HepG2 (cell line): ENCODE measurements around the gene VAMP8. TPM values are rescaled to one million over a fixed set of nuclear protein-coding genes. Genes with fewer than 3 reads are reported as not detected.

Experiments
- NPAS2 ChIP-seq: sonication (generic); formaldehyde crosslinking; IDR thresholded peaks from 2 replicates; pipeline ENCODE4 v1.8.0; 2022; ENCODE audit warnings: mild to moderate bottlenecking, missing genetic modification reagents, borderline replicate concordance
- RBM22 ChIP-seq: fragments of 200-400 bp; formaldehyde crosslinking; optimal IDR thresholded peaks from 2 replicates; pipeline ENCODE3; 2017; ENCODE audit warnings: mild to moderate bottlenecking, low read length, moderate library complexity
- SRSF1 ChIP-seq: fragments of 200-400 bp; formaldehyde crosslinking; optimal IDR thresholded peaks from 2 replicates; pipeline ENCODE3; 2017; ENCODE audit warnings: mild to moderate bottlenecking, low read depth, low read length, moderate library complexity
- ZMYM3 ChIP-seq: sonication (generic); formaldehyde crosslinking; IDR thresholded peaks from 2 replicates; pipeline ENCODE4 v1.5.1; 2020; ENCODE audit warnings: mild to moderate bottlenecking, missing genetic modification reagents
- ZNF33B ChIP-seq: sonication (generic); formaldehyde crosslinking; IDR thresholded peaks from 2 replicates; pipeline ENCODE4 v1.5.1; 2020; ENCODE audit warnings: mild to moderate bottlenecking, missing genetic modification reagents
- ZNF605 ChIP-seq: sonication (generic); formaldehyde crosslinking; IDR thresholded peaks from 2 replicates; pipeline ENCODE4 v1.8.0; 2022; ENCODE audit warnings: mild to moderate bottlenecking, missing genetic modification reagents
- ZNF609 ChIP-seq: sonication (generic); formaldehyde crosslinking; IDR thresholded peaks from 2 replicates; pipeline ENCODE4 v1.4.0; 2020; ENCODE audit warnings: mild to moderate bottlenecking, missing genetic modification reagents, borderline replicate concordance
- polyA plus RNA-seq, 8 experiments: library from polyadenylated mRNA; depleted of rRNA in 3 of 8; stranded (reverse) in 7 of 8; unstranded in 1 of 8; fragments of >200 nt; fragmentation: Illumina TruSeq in 4 of 8; extraction: Trizol in 4 of 8; gene quantifications; 2 replicates each; pipeline versions ENCODE4 v1.2.1 to v1.2.3, GENCODE V29; 2011 to 2016; ENCODE audit warnings: low read depth in 4 of 8, missing spikeins in 1 of 8, mixed read lengths in 1 of 8; ENCODE audit not compliant: insufficient read depth in 1 of 8
- total RNA-seq, 5 experiments: library from RNA; depleted of rRNA; stranded (reverse); fragments of >200 nt; fragmentation: Illumina TruSeq; extraction: Trizol; gene quantifications; 2 replicates each; pipeline ENCODE4 v1.2.3, GENCODE V29; 2016; ENCODE audit warnings: low read depth in 1 of 5
- TF ChIP-seq, protein P1 (sequence below): sonication (generic); formaldehyde crosslinking; IDR thresholded peaks from 2 replicates; pipeline ENCODE4 v1.5.1; 2020; ENCODE audit warnings: mild to moderate bottlenecking, missing genetic modification reagents, moderate library complexity
- TF ChIP-seq, protein P2 (sequence below): sonication (generic); formaldehyde crosslinking; IDR thresholded peaks from 2 replicates; pipeline ENCODE4 v1.5.0; 2020; ENCODE audit warnings: mild to moderate bottlenecking, missing genetic modification reagents, borderline replicate concordance
- TF ChIP-seq, protein P3 (sequence below): sonication (generic); formaldehyde crosslinking; IDR thresholded peaks from 2 replicates; pipeline ENCODE4 v1.4.0; 2020; ENCODE audit warnings: missing genetic modification reagents

VAMP8 gene
- total and polyA plus RNA-seq, 2 of the 13 experiments (the other 11 are each of a cell fraction or from before 2014, with no cell fraction given), result 83.3 to 157 TPM

DNA sequence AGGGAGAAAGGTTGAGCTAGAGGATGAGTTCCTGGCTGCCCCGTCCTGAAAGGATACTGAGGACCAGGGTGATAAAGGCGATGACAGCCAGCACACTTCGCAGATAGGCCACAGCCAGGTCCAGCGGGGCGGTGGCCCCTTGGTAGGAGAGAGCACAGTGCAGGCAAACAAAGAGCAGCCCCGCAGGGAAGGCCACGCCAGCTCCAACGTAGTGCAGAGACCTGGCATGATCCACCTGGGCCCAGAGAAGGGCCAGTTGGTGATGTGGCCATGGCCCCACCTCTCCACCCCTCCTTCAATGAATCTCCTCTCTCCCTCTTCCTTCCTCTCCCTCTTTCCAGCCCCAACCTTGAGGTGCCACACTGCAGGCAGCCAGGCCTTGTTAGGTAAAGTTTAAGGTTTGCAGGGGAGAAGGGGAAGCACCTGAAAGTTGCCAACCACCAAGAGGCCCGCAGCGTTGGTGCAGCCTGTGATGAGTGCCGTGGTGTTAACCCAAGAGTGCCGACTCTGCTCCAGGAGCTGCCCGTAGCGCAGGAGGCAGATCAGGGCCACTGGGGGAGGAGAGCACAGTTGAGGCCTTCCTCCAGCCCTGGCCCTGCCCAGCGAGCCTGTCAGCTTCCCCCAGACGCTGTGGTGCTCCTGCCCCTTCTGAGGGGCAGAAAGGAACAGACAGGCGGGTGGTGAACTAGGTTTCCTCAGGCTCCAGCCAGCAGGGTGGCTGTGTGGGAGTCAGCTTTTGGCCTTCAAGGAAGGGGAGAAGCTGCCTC lies 22.3 kb downstream of the VAMP8 start (continued):
- TF ChIP-seq ZNF609 (CRISPR knock-in tag) (0 out of 2 replicates have a peak, but pooled peaks have one; percentile 15), ZMYM3 (CRISPR knock-in tag) (0 out of 2 replicates have a peak, but pooled peaks have one; percentile 39), SRSF1 (peak; percentile 12), ZNF605 (0 out of 2 replicates have a peak, but pooled peaks have one; percentile 45), RBM22 (peak; percentile 24), NPAS2 (CRISPR knock-in tag) (0 out of 2 replicates have a peak, but pooled peaks have one; percentile 8), ZNF33B (CRISPR knock-in tag) (0 out of 2 replicates have a peak, but pooled peaks have one; percentile 32)
- TF ChIP-seq, protein P1, sequence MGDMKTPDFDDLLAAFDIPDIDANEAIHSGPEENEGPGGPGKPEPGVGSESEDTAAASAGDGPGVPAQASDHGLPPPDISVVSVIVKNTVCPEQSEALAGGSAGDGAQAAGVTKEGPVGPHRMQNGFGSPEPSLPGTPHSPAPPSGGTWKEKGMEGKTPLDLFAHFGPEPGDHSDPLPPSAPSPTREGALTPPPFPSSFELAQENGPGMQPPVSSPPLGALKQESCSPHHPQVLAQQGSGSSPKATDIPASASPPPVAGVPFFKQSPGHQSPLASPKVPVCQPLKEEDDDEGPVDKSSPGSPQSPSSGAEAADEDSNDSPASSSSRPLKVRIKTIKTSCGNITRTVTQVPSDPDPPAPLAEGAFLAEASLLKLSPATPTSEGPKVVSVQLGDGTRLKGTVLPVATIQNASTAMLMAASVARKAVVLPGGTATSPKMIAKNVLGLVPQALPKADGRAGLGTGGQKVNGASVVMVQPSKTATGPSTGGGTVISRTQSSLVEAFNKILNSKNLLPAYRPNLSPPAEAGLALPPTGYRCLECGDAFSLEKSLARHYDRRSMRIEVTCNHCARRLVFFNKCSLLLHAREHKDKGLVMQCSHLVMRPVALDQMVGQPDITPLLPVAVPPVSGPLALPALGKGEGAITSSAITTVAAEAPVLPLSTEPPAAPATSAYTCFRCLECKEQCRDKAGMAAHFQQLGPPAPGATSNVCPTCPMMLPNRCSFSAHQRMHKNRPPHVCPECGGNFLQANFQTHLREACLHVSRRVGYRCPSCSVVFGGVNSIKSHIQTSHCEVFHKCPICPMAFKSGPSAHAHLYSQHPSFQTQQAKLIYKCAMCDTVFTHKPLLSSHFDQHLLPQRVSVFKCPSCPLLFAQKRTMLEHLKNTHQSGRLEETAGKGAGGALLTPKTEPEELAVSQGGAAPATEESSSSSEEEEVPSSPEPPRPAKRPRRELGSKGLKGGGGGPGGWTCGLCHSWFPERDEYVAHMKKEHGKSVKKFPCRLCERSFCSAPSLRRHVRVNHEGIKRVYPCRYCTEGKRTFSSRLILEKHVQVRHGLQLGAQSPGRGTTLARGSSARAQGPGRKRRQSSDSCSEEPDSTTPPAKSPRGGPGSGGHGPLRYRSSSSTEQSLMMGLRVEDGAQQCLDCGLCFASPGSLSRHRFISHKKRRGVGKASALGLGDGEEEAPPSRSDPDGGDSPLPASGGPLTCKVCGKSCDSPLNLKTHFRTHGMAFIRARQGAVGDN (CRISPR knock-in tag), result peak; percentile 79
- TF ChIP-seq, protein P2, sequence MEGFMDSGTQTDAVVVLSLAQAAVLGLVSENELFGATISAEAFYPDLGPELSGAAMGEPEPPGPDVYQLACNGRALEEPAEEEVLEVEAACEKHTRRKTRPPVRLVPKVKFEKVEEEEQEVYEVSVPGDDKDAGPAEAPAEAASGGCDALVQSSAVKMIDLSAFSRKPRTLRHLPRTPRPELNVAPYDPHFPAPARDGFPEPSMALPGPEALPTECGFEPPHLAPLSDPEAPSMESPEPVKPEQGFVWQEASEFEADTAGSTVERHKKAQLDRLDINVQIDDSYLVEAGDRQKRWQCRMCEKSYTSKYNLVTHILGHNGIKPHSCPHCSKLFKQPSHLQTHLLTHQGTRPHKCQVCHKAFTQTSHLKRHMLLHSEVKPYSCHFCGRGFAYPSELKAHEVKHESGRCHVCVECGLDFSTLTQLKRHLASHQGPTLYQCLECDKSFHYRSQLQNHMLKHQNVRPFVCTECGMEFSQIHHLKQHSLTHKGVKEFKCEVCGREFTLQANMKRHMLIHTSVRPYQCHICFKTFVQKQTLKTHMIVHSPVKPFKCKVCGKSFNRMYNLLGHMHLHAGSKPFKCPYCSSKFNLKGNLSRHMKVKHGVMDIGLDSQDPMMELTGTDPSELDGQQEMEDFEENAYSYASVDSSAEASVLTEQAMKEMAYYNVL (CRISPR knock-in tag), result no peak
- TF ChIP-seq, protein P3, sequence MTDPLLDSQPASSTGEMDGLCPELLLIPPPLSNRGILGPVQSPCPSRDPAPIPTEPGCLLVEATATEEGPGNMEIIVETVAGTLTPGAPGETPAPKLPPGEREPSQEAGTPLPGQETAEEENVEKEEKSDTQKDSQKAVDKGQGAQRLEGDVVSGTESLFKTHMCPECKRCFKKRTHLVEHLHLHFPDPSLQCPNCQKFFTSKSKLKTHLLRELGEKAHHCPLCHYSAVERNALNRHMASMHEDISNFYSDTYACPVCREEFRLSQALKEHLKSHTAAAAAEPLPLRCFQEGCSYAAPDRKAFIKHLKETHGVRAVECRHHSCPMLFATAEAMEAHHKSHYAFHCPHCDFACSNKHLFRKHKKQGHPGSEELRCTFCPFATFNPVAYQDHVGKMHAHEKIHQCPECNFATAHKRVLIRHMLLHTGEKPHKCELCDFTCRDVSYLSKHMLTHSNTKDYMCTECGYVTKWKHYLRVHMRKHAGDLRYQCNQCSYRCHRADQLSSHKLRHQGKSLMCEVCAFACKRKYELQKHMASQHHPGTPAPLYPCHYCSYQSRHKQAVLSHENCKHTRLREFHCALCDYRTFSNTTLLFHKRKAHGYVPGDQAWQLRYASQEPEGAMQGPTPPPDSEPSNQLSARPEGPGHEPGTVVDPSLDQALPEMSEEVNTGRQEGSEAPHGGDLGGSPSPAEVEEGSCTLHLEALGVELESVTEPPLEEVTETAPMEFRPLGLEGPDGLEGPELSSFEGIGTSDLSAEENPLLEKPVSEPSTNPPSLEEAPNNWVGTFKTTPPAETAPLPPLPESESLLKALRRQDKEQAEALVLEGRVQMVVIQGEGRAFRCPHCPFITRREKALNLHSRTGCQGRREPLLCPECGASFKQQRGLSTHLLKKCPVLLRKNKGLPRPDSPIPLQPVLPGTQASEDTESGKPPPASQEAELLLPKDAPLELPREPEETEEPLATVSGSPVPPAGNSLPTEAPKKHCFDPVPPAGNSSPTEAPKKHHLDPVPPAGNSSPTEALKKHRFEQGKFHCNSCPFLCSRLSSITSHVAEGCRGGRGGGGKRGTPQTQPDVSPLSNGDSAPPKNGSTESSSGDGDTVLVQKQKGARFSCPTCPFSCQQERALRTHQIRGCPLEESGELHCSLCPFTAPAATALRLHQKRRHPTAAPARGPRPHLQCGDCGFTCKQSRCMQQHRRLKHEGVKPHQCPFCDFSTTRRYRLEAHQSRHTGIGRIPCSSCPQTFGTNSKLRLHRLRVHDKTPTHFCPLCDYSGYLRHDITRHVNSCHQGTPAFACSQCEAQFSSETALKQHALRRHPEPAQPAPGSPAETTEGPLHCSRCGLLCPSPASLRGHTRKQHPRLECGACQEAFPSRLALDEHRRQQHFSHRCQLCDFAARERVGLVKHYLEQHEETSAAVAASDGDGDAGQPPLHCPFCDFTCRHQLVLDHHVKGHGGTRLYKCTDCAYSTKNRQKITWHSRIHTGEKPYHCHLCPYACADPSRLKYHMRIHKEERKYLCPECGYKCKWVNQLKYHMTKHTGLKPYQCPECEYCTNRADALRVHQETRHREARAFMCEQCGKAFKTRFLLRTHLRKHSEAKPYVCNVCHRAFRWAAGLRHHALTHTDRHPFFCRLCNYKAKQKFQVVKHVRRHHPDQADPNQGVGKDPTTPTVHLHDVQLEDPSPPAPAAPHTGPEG (CRISPR knock-in tag), result no peak
